NCI-H2081 (cell line): ENCODE results near the gene GRIN3B.

Experiments used
- DNase-seq, 2 experiments: peaks; one replicate each; lab custom pipeline; 2025; lab: John Stamatoyannopoulos, UW

Gene GRIN3B

DNA sequence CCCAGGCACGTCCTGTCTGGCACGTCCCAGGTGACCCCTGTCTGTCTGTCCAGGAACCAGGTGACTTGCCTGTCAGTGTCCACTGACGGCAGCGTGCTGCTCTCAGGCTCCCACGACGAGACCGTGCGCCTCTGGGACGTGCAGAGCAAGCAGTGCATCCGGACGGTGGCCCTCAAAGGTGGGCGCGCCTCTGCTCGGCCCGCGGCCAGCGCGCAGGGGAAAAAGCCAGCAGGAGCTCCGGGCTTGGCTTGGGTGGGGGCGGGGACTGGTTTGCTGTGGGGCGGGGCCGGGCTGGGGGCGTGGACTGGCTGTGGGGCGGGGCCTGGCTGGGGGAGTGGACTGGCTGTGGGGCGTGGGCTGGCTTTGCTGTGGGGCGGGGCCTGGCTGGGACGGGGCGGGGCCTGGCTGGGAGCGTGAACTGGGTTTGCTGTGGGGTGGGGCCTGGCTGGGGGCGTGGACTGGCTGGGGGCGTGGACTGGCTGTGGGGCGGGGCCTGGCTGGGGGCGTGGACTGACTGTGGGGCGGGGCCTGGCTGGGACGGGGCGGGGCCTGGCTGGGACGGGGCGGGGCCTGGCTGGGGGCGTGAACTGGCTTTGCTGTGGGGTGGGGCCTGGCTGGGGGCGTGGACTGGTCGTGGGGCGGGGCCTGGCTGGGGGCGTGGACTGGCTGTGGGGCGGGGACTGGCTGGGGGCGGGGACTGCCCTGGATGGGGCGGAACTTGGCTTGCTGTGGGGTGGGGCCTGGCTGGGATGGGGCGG is 8.9 kb upstream of the GRIN3B start:
- no peak for DNase-seq

DNA sequence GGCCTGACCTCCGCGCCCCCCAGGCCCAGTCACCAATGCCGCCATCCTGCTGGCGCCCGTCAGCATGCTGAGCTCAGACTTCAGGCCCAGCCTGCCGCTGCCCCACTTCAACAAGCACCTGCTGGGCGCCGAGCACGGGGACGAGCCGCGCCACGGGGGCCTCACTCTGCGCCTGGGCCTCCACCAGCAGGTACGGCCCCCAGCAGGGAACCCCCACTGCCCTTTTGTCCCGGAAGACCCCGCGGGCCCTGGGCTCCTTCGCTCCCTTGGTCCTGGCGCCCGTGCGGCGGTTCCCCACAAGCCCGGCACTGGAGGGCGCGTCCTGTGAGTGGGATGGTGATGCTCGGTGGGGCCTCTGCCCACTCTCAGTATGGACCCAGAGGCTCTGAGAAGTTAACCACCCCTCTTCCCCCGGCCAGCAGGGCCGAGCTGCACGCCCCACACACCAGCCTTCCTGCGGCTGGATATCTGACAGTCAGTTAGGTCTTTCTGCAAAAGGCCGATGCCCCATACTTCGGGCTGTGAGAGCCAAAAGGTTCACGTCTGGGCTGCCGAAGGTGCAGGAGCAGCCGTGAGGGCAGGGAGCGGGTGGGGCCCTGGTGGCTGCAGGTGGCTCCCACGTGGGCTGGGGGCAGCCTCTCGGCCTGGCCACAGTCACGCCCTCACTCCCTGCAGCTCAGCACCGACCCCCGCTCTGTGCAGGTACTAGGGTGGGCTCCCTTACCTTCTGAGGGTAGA is 8.1 kb upstream of the GRIN3B start:
- no peak for DNase-seq

DNA sequence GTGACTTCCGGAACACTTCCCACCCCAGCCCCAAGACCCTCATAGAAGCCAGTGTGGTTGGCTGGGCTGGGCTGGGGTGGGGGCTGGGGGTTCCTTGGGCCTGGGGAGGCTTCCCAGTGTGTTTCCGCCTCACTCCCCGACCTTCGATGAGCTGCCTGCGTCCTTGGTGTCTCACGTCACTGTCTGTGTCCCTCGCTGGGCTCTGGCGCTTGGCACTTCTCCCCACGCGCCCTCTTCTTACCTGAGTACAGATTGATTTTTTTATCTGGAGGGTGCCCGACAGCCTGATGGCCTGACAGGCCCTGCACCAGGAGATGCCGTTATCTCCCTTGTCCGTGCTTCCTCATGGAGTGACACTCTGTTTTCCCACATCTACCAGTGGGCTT is 7.6 kb upstream of the GRIN3B start:
- DNase-seq = no peak

DNA sequence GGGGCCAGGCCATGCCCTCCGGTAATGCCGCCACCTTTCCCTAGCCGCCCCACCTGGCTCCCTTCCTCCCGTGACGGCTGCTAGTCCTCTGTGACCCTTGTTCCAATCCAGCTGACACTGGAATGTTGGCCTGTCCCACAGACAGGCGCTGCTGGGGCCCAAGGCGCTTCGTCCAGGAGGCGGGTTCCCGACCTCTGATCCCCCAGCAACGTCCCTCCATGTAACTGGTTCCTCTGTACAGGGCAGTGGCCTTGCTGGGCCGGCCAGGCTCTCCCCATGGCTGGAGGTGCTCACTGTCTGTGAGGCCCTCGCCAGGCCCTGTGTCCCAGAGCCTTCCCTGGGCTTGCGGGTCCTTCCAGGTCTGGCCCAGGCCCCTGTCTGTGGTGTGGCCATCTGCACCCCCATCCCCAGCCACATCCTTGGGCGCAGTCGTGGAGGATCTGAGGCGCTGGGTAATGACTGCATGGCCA is 6.8 kb upstream of the GRIN3B start:
- DNase-seq = no peak

DNA sequence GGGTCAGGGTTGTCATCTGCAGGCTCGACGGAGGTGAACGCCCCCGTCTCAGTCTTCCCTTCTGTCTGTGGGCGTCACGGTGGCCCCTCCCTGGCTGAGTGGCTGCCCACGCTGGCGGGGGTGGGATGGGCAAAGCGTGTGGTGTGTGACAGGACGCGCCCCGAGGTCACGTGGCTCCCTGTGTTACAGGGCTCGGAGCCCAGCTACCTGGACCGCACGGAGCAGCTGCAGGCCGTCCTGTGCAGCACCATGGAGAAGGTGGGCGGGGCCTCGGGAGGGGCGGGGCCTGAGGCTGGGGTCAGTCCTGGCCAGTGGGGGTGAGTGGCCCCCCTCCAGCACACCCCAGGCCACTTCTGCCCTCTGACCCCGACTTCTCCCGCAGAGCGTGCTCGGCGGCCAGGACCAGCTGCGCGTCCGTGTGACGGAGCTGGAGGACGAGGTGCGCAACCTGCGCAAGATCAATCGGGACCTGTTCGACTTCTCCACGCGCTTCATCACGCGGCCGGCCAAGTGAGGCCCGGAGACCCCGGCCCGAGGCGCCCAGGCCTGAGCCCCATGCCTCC is 6.3 kb upstream of the GRIN3B start:
- no peak for DNase-seq

DNA sequence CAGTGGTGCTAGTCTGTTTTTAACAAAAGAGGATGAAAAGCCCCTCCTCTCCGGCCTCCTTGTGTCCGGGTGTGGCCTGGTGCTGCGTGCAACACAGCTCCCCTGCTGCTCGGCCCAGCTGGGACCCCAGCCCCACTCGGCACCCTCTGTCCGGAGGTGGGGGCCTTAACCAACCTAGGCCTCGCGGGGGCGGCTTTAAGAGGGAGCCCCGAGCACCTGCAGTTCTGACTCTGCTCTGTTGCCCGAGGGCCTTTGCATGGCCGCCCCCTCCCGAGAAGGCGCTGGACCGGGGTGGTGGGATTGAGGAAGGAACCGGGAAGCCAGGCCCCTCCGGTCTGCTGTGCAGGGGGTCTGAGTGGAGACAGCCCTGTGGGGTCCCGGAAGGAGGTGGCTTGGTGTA is 5.7 kb upstream of the GRIN3B start:
- no peak for DNase-seq

DNA sequence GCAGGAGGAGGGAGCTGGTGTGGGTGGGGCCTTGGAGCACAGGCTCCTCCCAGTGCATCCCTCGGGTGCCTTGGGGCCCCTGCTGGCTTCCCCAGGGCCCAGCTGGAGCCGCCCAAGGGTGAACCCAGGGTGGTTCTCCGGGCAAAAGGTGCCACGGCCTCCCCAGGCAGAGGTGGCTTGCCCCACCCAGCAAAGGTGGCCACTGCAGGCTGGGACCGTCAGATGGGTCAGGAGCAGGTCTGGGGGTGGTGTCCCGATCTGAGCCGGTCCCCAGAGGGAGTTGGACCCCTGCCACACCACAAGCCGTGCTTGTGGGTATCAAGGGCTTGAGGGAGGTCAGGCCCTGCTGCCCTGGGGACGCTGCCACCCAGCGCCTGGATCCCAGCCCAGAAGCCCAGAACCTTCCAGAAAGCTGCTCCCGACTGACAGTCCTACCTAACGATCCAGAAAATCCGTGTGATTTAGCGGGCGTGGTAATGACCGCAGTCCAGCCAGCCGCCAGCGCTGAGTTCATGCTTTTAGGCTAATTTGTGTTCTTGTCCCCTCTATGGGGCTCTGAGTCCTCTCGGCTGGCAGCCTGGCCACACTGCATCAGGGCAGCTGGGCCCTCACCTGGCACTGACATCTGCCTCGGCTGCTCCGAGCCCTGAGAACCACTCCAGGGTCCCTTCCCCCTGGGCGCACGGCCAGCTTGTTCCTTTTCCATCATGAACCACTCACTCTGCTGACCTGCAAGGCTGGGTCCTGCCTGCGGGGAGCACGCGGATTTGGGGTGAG is 5.0 kb upstream of the GRIN3B start:
- peak in 1 of 2 experiments; percentile 15 for DNase-seq

DNA sequence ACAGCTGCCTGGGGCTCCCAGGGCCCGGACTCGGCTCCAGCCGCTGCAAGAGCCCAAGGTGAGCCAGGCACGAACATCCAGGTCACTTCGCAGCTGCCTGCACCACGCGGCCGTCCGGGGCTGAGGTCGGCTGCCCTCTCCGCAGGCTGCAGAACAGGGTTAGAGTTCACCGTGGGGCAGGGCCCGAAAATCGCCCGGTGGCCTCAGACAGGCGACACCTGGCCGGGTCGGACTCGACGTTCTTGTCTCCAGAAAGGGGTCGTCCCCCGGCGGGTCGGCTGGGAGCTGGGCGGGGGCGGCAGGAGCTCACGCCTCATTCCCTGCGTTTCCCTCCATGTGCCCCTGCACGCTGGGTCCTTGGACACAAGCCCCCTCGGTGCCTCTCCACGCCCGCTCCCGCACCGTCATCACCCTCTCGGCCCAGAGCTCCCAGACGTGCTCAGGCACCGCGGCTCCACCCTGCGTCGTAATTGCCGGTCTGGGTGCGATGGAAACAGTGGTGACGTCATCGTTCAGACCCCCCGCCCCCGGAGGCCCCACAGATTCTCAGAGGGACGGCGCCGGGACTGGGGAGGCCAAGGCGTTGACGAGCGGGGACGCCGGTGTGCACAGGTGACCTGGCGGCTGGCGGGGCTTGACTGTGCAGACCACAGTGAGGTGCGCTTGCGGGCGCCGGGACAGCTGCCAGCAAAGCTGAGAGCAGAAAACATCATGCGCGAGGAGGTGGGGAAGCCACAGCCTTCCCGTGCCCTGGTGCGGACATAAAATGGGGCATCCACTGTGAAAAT is 4.0 kb upstream of the GRIN3B start:
- DNase-seq = peak; percentile 22 to 58

DNA sequence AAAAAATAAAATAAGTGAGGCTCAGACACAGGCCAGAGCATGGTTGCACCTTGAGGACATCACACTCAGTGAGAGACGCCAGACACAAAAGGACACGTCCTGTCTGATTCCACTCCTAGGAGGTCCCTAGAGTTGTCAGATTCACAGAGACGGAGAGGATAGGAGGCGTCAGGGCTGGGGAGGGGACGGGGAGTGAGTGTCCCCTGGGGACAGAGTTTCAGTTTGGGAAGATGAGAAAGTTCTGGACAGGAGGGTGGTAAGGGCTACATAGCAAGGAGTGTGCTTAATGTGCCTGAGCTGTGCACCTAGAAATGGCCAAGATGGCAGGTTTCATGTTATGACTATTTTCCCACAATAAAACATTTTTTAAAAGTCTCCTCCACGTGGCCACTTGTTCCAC is 2.2 kb upstream of the GRIN3B start:
- DNase-seq = no peak

DNA sequence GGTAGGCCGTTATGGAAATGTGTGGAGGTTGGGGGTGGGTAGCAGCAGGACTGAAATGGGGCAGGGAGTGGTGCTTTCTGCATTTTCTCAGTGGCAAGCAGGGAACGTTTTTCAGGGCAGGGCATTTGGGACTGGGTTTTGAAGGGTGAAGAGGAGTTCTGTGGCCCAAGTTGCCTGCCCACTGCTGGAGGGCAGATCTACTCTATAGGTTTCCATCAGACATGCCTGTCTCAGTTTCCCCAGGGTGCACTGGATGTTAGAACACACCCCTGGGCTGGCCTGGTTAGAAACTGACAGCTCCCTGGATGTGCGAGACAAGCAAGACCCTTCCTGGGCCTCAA is 870 bp upstream of the GRIN3B start:
- no peak for DNase-seq

DNA sequence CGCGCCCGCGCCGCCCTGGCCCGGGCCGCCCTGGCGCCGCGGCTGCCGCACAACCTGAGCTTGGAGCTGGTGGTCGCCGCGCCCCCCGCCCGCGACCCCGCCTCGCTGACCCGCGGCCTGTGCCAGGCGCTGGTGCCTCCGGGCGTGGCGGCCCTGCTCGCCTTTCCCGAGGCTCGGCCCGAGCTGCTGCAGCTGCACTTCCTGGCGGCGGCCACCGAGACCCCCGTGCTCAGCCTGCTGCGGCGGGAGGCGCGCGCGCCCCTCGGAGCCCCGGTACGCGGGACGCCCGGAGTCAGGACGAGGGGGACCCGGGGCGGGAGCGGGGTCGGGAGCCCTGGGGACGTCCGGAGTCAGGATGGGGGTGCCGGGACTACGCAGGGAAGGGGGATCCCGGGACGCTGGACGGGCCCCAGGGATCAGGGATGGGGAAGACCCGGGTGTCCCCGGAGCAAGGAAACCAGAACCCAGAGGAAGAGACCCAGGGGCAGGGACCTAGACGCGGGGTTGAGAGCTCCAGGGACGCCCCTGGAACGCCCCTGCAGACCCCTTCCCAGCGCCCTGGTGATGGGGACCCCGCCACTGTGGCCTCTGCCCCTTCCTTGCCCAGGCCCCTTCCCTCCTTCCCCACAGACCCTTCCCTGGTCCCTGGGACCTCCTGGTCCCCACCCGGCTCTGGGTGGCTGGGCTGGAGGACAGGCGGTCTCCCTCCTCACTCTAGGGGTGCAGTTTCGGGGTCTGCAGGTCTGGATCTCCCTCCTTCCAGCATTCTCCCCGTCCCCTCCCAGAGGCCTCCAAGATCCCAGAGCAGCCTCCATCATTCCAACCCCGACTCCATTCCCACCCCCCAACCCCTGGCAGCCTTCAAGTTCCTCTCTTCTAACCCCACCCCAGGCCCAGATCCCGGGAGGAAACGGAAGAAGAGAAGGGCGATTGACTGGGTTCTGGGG is 645 bp downstream of the GRIN3B start:
- no peak for DNase-seq

DNA sequence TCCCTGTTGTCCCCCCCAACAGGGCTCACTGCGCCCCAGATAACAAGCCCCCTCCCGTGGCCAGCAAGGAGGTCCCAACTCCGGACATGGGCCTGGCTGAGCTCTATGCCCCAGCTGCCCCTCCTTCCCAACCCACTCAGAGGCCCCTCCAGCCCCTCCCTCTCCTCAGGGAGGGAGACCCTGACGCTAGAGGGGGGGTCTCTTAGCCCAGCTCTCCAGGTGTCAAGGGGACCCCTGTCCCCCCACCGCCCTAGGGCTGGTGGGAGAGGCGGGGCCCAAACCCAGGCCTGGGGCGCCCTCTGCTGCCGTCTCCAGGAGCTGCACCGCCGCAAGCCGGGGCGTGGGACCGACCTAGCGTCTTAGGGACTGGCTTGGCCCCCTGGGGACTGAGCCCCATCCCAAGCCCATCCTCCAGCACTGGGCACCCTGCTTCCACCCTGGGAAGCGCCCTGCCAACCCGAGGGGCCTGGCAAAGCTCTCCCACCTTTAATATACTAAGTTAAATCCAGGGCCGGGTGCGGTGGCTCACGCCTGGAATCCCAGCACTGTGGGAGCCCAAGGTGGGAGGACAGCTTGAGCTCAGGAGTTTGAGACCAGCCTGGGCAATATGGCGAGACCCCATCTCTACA is 1.4 kb downstream of the GRIN3B start:
- DNase-seq = peak in 1 of 2 experiments; percentile 40

DNA sequence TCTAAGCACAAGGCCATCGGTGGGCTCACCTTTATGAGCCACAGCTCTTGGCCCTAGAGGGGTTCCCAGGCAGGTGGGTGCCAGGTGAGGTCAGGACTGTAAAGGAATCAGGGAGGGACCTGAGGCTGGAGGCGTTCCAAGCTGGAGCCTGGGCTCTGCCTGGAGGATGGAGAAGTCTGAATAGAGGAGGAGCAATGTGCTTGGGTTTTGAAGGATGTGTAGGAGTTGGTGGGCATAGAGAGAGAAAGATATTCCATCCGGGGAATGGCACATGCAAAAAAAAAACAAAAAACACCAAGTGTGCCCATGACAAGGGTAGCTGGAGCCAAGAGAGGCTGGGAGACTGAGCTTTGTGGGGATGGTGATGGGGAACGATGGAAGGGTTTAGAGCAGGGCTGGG is 2.4 kb downstream of the GRIN3B start:
- DNase-seq = no peak

DNA sequence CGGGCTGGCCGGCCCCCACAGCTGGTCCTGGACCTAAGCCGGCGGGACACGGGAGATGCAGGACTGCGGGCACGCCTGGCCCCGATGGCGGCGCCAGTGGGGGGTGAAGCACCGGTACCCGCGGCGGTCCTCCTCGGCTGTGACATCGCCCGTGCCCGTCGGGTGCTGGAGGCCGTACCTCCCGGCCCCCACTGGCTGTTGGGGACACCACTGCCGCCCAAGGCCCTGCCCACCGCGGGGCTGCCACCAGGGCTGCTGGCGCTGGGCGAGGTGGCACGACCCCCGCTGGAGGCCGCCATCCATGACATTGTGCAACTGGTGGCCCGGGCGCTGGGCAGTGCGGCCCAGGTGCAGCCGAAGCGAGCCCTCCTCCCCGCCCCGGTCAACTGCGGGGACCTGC is 3.1 kb downstream of the GRIN3B start:
- no peak for DNase-seq

DNA sequence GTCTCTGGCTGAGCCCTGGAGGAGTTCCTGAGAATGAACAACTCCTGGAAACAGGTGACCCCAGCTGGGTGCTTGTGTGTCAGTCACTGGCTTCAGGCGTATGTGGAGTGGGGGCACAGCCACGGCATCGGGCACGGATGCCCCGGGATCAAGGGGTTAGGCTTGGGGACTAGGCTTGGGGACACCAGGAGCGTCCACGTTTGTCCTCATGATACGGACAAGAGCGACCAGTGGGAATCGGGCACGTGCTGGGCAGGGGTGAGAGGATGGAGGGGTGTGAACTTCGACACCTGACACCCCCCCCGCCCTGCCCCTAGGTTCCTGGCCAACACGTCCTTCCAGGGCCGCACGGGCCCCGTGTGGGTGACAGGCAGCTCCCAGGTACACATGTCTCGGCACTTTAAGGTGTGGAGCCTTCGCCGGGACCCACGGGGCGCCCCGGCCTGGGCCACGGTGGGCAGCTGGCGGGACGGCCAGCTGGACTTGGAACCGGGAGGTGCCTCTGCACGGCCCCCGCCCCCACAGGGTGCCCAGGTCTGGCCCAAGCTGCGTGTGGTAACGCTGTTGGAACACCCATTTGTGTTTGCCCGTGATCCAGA is 4.1 kb downstream of the GRIN3B start:
- no peak for DNase-seq

DNA sequence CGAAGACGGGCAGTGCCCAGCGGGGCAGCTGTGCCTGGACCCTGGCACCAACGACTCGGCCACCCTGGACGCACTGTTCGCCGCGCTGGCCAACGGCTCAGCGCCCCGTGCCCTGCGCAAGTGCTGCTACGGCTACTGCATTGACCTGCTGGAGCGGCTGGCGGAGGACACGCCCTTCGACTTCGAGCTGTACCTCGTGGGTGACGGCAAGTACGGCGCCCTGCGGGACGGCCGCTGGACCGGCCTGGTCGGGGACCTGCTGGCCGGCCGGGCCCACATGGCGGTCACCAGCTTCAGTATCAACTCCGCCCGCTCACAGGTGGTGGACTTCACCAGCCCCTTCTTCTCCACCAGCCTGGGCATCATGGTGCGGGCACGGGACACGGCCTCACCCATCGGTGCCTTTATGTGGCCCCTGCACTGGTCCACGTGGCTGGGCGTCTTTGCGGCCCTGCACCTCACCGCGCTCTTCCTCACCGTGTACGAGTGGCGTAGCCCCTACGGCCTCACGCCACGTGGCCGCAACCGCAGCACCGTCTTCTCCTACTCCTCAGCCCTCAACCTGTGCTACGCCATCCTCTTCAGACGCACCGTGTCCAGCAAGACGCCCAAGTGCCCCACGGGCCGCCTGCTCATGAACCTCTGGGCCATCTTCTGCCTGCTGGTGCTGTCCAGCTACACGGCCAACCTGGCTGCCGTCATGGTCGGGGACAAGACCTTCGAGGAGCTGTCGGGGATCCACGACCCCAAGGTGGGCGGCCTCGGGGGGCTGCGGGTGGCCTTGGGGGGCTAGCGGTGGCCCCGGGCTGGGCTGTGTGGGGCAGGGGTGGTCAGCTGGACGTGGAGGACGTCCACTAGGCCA is 4.8 kb downstream of the GRIN3B start:
- DNase-seq = no peak

DNA sequence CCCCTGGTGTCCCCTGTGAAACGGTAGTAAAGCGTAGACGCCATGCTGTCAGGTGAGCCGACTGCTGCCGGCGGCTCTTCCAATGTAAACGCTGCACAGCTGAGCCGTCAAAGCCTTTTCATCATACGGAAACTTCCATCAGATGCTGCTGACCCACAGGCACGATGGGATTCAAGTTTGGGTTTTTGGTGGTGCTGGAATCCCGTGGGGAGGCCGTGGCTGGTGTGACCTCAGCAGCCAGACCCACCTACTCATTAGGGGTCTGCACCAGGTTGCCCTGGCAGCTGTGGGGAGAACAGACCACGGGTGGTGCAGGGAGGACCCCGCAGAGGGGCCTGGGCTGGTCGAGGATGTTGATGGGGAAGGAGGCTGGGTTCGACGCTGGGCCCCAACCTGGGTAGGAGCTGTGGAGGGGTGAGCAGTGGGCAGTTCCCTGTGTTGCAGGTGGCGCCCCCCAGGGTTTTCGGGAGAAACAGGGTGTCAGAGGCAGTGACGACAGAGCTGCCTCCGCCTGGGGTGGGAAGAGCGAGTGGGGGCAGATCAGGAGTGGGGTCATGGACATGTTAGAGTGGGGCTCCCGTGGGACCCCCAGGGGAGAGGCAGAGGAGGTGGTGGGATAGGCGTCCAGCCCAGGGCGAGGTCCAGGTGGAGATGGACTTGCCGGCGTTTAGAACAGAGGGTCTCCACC is 6.6 kb downstream of the GRIN3B start:
- no peak for DNase-seq
